ENCODE results near the gene PNPLA1.

- no peak for TF ChIP-seq CTCF (IDR thresholded peaks at IDR 0.05)
- no peak for TF ChIP-seq REST (IDR thresholded peaks at IDR 0.05; ENCODE audit: insufficient read depth in 1 of 2, low read depth in 2 of 2, low read length in 1 of 2)
These were observed 69.3 kb downstream of the PNPLA1 start for GRCh38 chr6:36339146-36339545.
